GM04503 (cell line): ENCODE measurements around the gene KPNA4.
"Not testable (repeated sequence)": the region's sequence is repeated elsewhere in the genome, so short reads cannot be mapped to it uniquely, and the experiment has no call there.

Source experiments
- DNase-seq: peaks from one replicate; pipeline ENCODE4 v3.0.0-alpha.2; 2012; ENCODE audit warnings: low read depth

Gene KPNA4

GRCh38 chr3:160569894-160570652, 4.7 kb upstream of the KPNA4 start:
- DNase-seq, result no peak

GRCh38 chr3:160568989-160569388, 3.6 kb upstream of the KPNA4 start:
- DNase-seq, result no peak

- DNase-seq, result no peak
These were observed 2.4 kb upstream of the KPNA4 start for GRCh38 chr3:160567774-160568173.

GRCh38 chr3:160566499-160566898, 1.1 kb upstream of the KPNA4 start:
- DNase-seq, result no peak

- peak; percentile 12 for DNase-seq
These were observed 376 bp downstream of the KPNA4 start for GRCh38 chr3:160564949-160565441.

- no peak for DNase-seq
These were observed 986 bp downstream of the KPNA4 start for GRCh38 chr3:160564258-160564911.

- no peak for DNase-seq
These were observed 2.4 kb downstream of the KPNA4 start for GRCh38 chr3:160562952-160563351.

GRCh38 chr3:160557571-160557970, 7.8 kb downstream of the KPNA4 start:
- no peak for DNase-seq

GRCh38 chr3:160556141-160556540, 9.2 kb downstream of the KPNA4 start:
- no peak for DNase-seq

GRCh38 chr3:160554980-160555379, 10.4 kb downstream of the KPNA4 start:
- no peak for DNase-seq

- DNase-seq, result no peak
These were observed 11.5 kb downstream of the KPNA4 start for GRCh38 chr3:160553827-160554226.

GRCh38 chr3:160546727-160547126, 18.6 kb downstream of the KPNA4 start:
- no peak for DNase-seq

GRCh38 chr3:160545504-160545871, 19.9 kb downstream of the KPNA4 start:
- no peak for DNase-seq

GRCh38 chr3:160544844-160545503, 20.4 kb downstream of the KPNA4 start:
- DNase-seq, result no peak

- DNase-seq, result no peak
These were observed 24.8 kb downstream of the KPNA4 start for GRCh38 chr3:160540551-160540950.

GRCh38 chr3:160538895-160539294, 26.5 kb downstream of the KPNA4 start:
- no peak for DNase-seq

GRCh38 chr3:160537729-160538128, 27.6 kb downstream of the KPNA4 start:
- no peak for DNase-seq

GRCh38 chr3:160532371-160532770, 33.0 kb downstream of the KPNA4 start:
- DNase-seq, result no peak

- DNase-seq, result no peak
These were observed 34.1 kb downstream of the KPNA4 start for GRCh38 chr3:160531311-160531710.

GRCh38 chr3:160516391-160516790, 49.0 kb downstream of the KPNA4 start:
- DNase-seq, result not testable (repeated sequence)

- no peak for DNase-seq
These were observed 64.0 kb downstream of the KPNA4 start for GRCh38 chr3:160501325-160501724.

- DNase-seq, result no peak
These were observed 67.2 kb downstream of the KPNA4 start for GRCh38 chr3:160498202-160498601.

- no peak for DNase-seq
These were observed 75.2 kb downstream of the KPNA4 start for GRCh38 chr3:160490166-160490565.
